H1 (cell line): ENCODE results near the gene TMOD4. TPM values are rescaled to one million over a fixed set of nuclear protein-coding genes. Genes with fewer than 3 reads are reported as not detected.

Experiments
- CHD7 ChIP-seq: fragments of 300-600 bp; sonication (generic); IDR thresholded peaks from 2 replicates; pipeline ENCODE4 v1.7.1; 2012; ENCODE audit warnings: low read length, moderate library complexity, mild to moderate bottlenecking, inconsistent platforms; ENCODE audit not compliant: insufficient replicate concordance
- polyA plus RNA-seq, 7 experiments: library from polyadenylated mRNA; depleted of rRNA in 3 of 7; stranded (reverse) in 5 of 7; unstranded in 2 of 7; fragments of >200 nt in 5 of 7; fragments of 200-250 nt in 2 of 7; gene quantifications; 1 replicate in 5 of 7; 2 replicates in 1 of 7; 4 replicates in 1 of 7; pipeline versions ENCODE4 v1.2.1 to v1.2.3, GENCODE V29; 2011 to 2013; ENCODE audit warnings: missing spikeins in 2 of 7, mixed read lengths in 2 of 7
- total RNA-seq: library from RNA; stranded (reverse); fragmentation: NEBNext Ultra II Directional; extraction: Animal tissue kit (Norgen Biotek cat#: 25700); gene quantifications from 2 replicates; pipeline ENCODE4 v1.2.1, GENCODE V29; 2021

Gene TMOD4
- total and polyA plus RNA-seq, 2 of the 8 experiments (the other 6 are each of a cell fraction or from before 2014, with no cell fraction given): 0.42 TPM; not detected in 1

GRCh38 chr1:151184211-151184610 is 8.4 kb upstream of the TMOD4 start (continued):
- no peak for TF ChIP-seq CHD7
